ENCODE results near the gene MTOR.
"Not testable (repeated sequence)": the region's sequence is repeated elsewhere in the genome, so short reads cannot be mapped to it uniquely, and the experiment has no call there.

The MTOR gene

DNA sequence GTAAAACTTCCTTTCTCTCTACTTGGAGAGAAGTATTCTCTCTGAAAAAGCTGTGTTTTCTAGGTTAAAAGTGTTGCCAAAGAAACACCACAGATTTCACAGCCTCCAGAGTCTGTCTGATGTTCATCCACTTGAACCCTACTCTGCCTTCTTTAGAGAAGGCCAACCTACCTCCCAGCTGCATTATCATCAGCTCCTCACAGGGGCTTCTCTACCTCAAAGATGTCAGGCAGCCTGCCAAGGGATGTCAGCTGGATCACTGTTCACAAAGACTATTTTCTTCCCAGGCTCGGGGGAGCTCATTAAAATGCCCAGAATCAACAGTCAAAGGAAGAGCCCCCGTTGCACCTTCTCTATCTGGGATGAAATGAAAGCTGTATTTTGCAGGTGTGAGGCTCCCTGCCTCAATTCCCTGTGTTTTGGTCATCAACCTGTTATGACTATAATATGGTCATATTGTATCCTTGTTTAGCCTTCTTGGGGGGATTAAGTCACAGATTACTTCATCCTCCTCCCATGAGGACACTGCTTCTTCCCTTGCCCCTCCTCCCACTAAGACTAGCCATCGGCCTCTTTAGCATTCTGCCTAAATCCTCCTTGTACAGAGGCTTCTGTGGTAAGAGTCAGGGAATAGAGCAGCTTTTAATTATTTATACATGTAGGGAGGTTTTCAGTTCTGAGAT, 47.5 kb downstream of the MTOR start:
- no peak for DNase-seq

- DNase-seq = no peak
These were observed 50.3 kb downstream of the MTOR start for GRCh38 chr1:11211925-11212587.

DNA sequence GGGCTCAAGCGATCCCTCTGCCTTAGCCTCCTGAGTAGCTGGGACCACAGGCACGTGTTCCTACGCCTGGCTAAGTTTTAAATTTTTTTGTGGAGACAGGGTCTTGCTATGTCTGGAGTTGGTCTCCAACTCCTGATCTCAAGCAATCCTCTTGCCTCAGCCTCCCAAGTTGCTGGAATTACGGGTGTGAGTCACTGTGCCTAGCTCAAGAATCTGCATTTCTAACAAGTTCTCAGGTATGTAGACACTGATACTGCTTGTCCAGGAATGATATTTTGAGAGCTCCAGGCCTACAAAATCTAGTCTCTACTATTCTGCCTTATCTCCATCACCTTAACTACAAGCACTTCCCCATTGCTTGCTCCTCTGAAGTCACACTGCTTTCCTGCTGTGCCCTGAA, 50.9 kb downstream of the MTOR start:
- DNase-seq = no peak

DNA sequence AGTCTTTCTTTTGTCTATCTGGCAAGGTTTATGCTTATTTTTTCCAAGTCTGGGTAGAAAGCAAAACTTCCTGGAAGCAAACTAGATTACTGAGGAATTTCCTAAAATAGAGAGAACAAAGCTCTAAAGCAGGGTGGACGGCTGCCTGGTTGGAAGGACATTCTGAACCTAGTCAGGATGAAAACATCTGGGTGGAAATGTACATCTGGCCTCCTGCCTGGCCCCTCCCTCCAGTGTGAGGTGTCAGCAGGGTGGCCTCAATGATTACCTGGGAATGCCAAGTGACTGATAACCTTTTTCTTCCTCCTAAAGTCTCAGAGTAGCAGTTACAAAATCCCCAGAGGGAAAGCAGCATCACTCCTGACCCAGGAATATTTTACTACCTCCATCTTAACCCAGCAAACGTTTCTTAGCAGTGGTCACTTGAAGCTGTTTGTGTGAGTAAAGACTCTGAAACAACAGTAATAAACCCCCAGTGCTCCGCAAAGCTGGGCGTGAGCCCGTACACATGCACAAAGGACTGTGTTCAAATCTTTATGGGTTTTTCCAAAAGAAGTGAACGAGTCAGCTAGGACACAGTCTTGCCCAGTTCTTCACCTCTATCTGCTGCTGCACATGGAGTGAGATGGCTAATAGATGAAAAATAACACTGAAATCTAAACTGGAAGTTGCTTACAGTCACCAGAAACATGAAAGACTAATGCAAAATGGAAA, 54.3 kb downstream of the MTOR start:
- DNase-seq = no peak

DNA sequence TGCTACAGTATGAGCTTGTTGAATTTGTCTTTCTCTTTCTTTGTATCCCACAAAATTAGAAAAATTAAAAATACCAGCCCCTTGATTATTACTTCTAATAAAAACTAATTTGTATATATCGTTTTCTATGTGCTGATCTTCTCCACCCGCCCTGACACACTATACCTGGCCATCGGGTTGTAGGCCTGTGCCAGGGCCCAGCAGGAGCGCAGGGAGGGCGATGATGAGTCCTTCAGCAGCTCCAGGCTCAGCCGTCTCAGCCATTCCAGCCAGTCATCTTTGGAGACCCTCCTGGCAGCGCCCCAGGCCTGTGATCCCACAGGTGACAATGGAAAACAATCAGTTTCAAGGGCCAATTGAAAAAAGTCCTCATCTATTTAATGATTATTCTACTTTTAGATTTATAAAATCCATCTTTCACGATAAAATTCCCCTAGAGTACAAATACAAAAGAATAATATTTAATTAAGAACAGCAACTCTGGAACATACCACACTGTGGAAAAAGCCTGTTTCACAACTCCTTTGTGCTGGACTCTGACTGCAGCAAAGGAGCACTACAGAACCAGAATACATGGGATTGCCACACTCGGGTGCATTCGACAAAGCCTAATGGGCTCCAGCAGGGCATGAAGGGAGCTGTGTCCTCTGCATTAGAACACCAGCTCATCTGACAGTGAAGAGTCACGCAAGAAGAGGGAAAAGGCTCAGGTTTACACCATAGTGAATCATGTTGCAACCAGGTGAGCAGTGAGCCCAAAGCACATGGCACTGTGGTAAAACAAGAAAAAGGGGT, 57.8 kb downstream of the MTOR start:
- no peak for DNase-seq

DNA sequence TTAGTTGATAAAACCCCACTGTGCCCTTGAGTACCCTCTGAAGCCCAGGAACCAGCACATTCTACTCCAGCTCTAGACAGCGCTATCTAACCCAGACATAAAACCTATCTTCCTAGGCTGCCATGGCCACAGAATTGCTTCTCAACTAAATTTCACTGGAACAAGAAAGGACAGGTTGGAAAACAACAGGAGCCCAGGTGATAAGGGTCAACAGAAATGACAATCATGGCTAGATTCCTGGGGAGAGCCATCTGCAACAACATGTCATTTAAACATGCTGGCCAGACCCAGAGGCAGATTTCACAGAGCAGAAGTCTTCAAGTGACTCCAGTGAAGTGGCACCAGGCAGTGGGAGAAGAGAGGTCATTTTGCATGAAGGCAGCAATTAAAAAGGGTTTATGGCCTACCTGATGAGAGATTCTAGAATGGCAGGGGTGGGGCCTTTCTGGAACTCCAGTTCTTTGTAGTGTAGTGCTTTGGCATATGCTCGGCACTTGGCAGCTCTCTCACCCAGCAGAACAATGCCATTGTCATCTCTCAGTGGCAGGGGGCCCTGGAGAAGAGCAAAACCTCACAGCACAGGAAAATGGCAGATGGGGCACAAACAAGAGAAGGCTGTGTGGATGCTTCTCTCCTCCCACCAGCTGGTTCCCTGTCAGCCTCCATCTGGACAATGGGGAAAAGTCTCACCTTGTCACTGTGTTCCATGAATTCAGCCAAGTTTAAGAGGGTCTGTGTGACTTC, 63.3 kb downstream of the MTOR start:
- no peak for DNase-seq

DNA sequence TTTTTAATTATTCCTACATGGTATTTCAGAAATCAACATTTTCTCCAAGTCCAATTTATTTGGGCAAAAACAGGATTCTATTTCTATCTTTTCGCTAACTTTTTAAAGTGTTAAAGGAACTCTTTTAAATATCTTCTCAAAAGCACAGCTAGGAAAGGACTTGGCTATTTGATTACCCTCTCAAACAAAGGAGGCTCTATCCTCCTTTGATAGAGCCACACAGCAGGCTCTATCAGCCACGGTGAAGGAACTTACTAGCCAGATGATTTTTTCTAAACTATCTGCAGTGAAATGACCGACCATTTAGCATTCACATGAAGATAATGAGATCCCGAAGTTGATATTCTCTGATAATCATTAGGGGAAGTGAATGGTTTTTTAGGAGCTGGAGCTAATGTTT, 64.1 kb downstream of the MTOR start:
- no peak for DNase-seq

DNA sequence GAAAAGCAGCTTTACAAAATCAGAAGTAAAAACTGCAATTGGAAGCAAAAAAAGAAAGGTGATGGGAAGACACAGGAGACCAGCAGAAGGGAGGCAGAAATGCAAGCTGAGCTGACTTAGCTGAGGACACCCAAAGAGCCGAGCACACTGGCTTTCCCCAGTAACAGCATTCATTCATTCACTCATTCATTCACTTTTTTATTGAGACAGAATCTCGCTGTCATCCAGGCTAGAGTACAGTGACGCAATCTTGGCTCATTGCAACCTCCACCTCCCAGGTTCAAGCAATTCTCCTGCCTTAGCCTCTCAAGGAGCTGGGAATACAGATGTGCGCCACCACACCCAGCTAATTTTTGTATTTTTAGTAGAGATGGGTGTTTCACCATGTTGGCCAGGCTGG, 65.0 kb downstream of the MTOR start:
- DNase-seq = no peak

DNA sequence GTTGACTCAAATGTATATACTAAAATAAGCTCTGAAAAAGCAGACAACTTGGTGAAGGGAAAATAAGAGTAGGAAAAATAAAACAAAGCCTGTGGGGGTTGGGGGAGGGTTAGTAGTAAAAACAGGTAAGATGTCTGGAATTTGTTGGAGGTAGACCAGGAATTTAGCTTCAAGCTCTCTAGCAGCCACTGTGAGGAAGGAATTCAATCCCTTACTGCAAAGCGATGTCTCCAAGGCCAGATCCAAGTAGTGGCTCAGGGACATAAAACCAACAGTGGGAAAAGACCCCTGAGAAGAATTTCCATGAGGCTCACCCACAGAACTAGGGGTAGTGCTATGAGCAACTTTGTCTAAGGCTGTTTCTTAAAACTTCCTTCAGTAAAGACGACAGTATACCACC, 65.4 kb downstream of the MTOR start:
- no peak for DNase-seq

- no peak for DNase-seq
These were observed 67.8 kb downstream of the MTOR start for GRCh38 chr1:11194407-11195176.

DNA sequence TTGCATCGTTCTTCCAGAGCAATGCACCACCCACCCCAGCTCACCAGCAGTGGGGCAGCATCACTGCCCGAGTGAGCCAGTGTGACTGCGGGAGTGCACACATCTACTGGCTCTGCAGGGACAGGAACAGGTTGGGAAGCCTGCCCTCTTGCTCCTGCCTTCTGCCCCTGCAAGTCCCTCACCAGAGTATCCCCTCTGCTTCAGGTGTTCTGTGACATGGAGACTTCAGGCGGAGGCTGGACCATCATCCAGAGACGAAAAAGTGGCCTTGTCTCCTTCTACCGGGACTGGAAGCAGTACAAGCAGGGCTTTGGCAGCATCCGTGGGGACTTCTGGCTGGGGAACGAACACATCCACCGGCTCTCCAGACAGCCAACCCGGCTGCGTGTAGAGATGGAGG, 69.0 kb downstream of the MTOR start:
- DNase-seq = no peak

DNA sequence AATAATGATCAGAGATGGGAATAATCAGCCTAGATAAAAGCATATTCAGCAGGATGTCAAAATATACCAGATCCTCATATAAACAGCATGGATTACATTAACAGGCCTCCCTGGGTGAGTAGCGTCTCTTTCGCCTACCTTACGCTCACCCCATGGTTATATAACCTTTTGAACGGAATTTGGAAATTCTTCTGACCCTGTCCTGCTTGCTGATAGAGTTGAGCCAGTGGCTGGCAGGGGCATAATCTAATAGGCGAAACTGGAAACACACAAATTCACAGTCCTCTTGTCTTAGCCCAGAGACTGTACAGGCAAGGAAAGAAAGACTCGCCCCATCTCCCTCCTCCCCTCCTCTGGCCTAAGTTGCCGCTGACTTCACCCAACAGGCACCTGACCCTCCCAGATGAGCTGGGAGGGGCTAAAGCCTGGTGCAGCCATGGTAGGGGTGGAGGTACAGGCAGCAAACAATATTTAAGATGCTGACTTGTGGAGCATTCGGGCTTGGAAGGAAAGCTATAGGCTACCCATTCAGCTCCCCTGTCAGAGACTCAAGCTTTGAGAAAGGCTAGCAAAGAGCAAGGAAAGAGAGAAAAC, 73.4 kb downstream of the MTOR start, which contains the start of gene ANGPTL7:
ANGPTL7 (plus strand) TSS at position 498 of the 594 bp plus-strand sequence. CDS start 225 bp downstream, outside the sequence.
- DNase-seq = no peak

GRCh38 chr1:11188381-11188780, 74.0 kb downstream of the MTOR start:
- DNase-seq = no peak

GRCh38 chr1:11187931-11188330, 74.4 kb downstream of the MTOR start:
- DNase-seq = no peak

DNA sequence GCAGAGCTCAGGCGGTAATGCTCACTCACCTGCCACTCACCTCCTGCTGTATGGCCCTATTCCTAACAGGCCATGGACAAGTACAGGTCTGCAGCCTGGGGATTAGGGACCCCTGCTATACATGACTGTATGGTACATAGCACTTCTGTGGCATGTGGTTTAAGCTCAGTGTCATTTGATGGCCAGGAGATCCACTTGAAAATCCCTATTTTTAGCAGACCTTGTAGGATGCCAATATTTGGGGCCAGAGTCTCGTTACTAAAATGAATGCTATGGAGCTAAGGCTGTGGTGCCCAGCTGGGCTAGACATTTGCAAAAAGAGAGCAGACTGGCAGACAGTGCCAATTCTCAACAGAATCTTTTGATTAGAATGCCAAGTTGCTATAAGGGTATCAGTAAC, 74.9 kb downstream of the MTOR start:
- no peak for DNase-seq

GRCh38 chr1:11187000-11187399, 75.4 kb downstream of the MTOR start:
- DNase-seq = no peak

- DNase-seq = no peak
These were observed 77.4 kb downstream of the MTOR start for GRCh38 chr1:11184973-11185372.

DNA sequence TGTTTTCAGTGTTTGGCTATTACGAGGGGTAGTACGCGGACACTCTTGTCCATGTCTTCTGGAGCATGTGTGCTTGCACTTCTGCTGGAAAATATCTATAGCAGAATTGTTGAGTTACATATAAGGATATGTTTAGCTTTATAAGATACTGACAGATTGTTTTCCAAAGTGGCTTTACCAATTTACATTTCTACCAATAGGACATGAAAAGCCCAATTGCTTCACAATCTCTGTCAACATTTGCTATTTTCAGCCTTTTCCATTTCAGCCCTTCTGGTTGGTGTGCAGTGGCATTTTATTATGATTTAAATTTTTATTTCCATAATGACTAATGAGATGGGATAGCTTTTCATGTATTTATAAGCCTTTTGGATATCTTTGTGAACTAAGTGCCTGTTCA, 79.5 kb downstream of the MTOR start:
- no peak for DNase-seq

DNA sequence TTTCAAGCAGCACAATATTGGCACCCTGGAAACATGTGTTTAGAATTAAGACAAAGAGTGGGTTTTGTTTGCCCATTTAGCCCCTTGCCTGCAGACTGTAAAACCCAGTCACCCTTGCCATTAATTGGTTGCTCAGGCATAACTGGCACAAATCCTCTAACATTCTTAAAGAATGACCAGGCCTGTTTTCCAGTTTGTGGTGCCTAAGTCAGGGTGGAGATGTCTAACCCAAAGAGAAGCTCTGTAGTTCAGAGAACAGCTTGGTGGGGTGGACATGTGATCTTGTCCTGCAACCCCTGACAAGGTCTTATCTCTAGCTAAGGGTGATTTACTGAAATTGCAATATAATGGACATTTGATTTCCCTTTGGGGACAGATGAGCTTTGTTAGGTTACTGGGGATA, 82.0 kb downstream of the MTOR start:
- no peak for DNase-seq

DNA sequence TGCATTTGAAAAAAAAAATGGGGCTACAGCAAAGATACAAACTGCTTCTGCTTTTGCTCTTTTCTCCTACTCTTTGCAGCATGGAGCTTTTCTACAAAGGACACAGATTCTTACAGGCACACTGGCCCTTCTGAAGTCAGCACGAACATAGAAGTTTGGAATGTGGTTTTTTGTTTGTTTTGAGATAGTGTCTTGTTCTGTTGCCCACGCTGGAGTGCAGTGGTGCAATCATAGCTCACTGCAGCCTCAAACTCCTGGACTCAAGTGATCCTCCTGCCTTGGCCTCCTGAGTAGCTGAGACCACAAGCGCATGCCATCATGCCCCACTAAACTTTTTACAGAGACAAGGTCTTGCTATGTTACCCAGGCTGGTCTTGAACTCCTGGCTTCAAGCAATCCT, 82.6 kb downstream of the MTOR start:
- DNase-seq = not testable (repeated sequence)

- DNase-seq = no peak
These were observed 83.2 kb downstream of the MTOR start for GRCh38 chr1:11179125-11179524.

Measured in RPMI8226 (cell line).